H1 (cell line): ENCODE measurements around the gene CIAO2A. TPM values are rescaled to one million over a fixed set of nuclear protein-coding genes. Genes with fewer than 3 reads are reported as not detected.

Experiments used
- BACH1 ChIP-seq: IDR thresholded peaks from 2 replicates; pipeline ENCODE4 v1.6.1; 2012; ENCODE audit warnings: low read length, improper control_type of control experiment
- BCL11A ChIP-seq, 2 experiments: IDR thresholded peaks; one replicate each; pipeline ENCODE4 v1.6.1; 2011; ENCODE audit warnings: low read depth in 2 of 2, low read length in 2 of 2, mild to moderate bottlenecking in 2 of 2
- CTBP2 ChIP-seq: IDR thresholded peaks from 2 replicates; pipeline ENCODE4 v1.7.0; 2011; ENCODE audit warnings: borderline replicate concordance, mild to moderate bottlenecking, moderate library complexity, mixed read lengths, low read length; ENCODE audit not compliant: insufficient read depth, insufficient read length
- E2F6 ChIP-seq: IDR thresholded peaks from 2 replicates; pipeline ENCODE4 v1.6.1; 2012; ENCODE audit warnings: inconsistent platforms
- GTF2F1 ChIP-seq: IDR thresholded peaks from 2 replicates; pipeline ENCODE4 v1.6.1; 2012; ENCODE audit warnings: low read depth, low read length, improper control_type of control experiment, borderline replicate concordance
- KDM4A ChIP-seq: IDR thresholded peaks from one replicate; pipeline ENCODE4 v1.7.1; 2012; ENCODE audit warnings: low read depth, mild to moderate bottlenecking, moderate library complexity, low read length, inconsistent platforms; ENCODE audit not compliant: severe bottlenecking
- KDM5A ChIP-seq: fragments of 200-600 bp; IDR thresholded peaks from 2 replicates; pipeline ENCODE4 v1.7.1; 2012; ENCODE audit warnings: mild to moderate bottlenecking, low read length, inconsistent platforms, mixed read lengths
- NANOG ChIP-seq: IDR thresholded peaks from 2 replicates; pipeline ENCODE4 v1.6.1; 2011; ENCODE audit warnings: low read length, low read depth, mild to moderate bottlenecking, inconsistent platforms; ENCODE audit not compliant: insufficient read depth, poor library complexity, severe bottlenecking
- NRF1 ChIP-seq: IDR thresholded peaks from 2 replicates; pipeline ENCODE4 v1.6.1; 2011; ENCODE audit warnings: mild to moderate bottlenecking, low read depth, low read length, improper control_type of control experiment
- POU5F1 ChIP-seq: IDR thresholded peaks from 2 replicates; pipeline ENCODE4 v1.6.1; 2011; ENCODE audit warnings: low read depth, mild to moderate bottlenecking, low read length, moderate library complexity
- RNF2 ChIP-seq: fragments of 200-900, 300-1000 bp; sonication (generic); IDR thresholded peaks from 2 replicates; pipeline ENCODE4 v1.7.1; 2016; ENCODE audit warnings: borderline replicate concordance, low read depth, mild to moderate bottlenecking, antibody characterized with exemption, low read length; ENCODE audit not compliant: poor library complexity, severe bottlenecking; ENCODE audit errors: missing control alignments
- SIN3A ChIP-seq, 2 experiments: IDR thresholded peaks in 1 of 2; conservative IDR thresholded peaks in 1 of 2; 2 replicates each; pipeline ENCODE4 v1.6.1; 2011 to 2012; ENCODE audit warnings: low read length in 2 of 2, improper control_type of control experiment in 1 of 2, low read depth in 1 of 2, mild to moderate bottlenecking in 1 of 2
- SP1 ChIP-seq: IDR thresholded peaks from 2 replicates; pipeline ENCODE4 v1.6.1; 2011; ENCODE audit warnings: low read depth, low read length
- TAF7 ChIP-seq: optimal IDR thresholded peaks from 2 replicates; pipeline ENCODE3; 2011; ENCODE audit warnings: low read depth, mild to moderate bottlenecking, inconsistent platforms, low read length, moderate library complexity, borderline replicate concordance
- TBP ChIP-seq: IDR thresholded peaks from 2 replicates; pipeline ENCODE4 v1.6.1; 2011; ENCODE audit warnings: low read depth, low read length, improper control_type of control experiment
- TCF12 ChIP-seq: IDR thresholded peaks from 2 replicates; pipeline ENCODE4 v1.6.1; 2011; ENCODE audit warnings: low read depth, mild to moderate bottlenecking, low read length
- YY1 ChIP-seq: IDR thresholded peaks from 2 replicates; pipeline ENCODE4 v1.6.1; 2011; ENCODE audit warnings: low read depth, mild to moderate bottlenecking, low read length
- ZNF274 ChIP-seq: IDR thresholded peaks from 2 replicates; pipeline ENCODE4 v1.7.0; 2012; ENCODE audit warnings: low read length, borderline replicate concordance; ENCODE audit errors: extremely low read depth
- polyA plus RNA-seq, 7 experiments: library from polyadenylated mRNA; depleted of rRNA in 3 of 7; stranded (reverse) in 5 of 7; unstranded in 2 of 7; fragments of >200 nt in 5 of 7; fragments of 200-250 nt in 2 of 7; gene quantifications; 1 replicate in 5 of 7; 2 replicates in 1 of 7; 4 replicates in 1 of 7; pipeline versions ENCODE4 v1.2.1 to v1.2.3, GENCODE V29; 2011 to 2013; ENCODE audit warnings: missing spikeins in 2 of 7, mixed read lengths in 2 of 7
- total RNA-seq: library from RNA; stranded (reverse); fragmentation: NEBNext Ultra II Directional; extraction: Animal tissue kit (Norgen Biotek cat#: 25700); gene quantifications from 2 replicates; pipeline ENCODE4 v1.2.1, GENCODE V29; 2021
- TF ChIP-seq, protein P1 (sequence below): IDR thresholded peaks from 2 replicates; pipeline ENCODE4 v1.6.1; 2012; ENCODE audit warnings: low read length, inconsistent platforms
- TF ChIP-seq, protein P2 (sequence below): IDR thresholded peaks from 2 replicates; pipeline ENCODE4 v1.6.1; 2011; ENCODE audit warnings: low read depth, mild to moderate bottlenecking, low read length; ENCODE audit not compliant: insufficient read depth

The CIAO2A gene
- total and polyA plus RNA-seq, 2 of the 8 experiments (the other 6 are each of a cell fraction or from before 2014, with no cell fraction given), result 76.4 to 86.5 TPM

DNA sequence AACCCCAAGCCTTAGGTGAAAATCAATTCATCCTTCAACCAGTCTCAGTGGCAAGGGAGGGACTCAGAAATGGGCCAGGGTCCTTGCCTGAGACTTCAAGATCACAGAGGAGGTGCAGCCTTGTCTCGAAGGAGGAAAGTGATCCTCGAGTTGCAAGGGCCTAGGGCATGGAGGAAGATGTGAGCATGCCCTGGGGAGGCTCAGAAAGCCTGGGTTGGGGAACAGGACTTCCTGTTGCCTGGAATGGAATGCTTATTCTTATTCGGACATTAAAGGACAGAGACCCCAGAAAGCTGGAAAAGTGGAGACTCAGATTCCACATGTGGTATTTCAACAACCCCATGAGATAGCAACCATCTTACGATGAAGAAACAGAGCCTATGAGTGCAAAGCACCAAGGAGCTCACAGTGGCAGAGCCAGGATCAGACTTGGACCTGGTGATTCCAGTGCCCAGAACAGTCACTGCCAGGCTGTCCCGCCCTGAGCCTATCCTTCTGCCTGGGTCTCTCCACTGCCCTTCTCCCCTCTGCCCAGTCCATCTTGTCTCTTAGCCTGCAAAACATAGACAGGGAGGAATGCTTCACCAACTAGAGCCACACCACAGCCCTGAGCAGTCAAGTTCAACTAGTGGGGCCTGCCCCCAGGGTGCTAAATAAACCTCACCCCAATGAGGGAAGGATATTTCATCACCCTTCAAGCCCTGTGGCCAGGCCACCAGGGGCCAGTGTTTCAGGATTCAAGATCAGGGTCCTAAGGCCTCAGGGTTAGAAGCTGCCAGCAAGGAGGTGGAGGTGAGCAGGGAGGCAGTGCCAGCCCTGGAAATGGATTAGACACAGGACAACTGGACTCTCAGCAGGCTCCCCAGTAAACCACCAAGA lies 69.2 kb downstream of the CIAO2A start (continued):
- TF ChIP-seq, protein P1, sequence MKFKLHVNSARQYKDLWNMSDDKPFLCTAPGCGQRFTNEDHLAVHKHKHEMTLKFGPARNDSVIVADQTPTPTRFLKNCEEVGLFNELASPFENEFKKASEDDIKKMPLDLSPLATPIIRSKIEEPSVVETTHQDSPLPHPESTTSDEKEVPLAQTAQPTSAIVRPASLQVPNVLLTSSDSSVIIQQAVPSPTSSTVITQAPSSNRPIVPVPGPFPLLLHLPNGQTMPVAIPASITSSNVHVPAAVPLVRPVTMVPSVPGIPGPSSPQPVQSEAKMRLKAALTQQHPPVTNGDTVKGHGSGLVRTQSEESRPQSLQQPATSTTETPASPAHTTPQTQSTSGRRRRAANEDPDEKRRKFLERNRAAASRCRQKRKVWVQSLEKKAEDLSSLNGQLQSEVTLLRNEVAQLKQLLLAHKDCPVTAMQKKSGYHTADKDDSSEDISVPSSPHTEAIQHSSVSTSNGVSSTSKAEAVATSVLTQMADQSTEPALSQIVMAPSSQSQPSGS, result no peak
- no peak for TF ChIP-seq RNF2
- no peak for TF ChIP-seq YY1
- no peak for TF ChIP-seq SP1
- TF ChIP-seq CTBP2, result no peak
- no peak for TF ChIP-seq BACH1
- TF ChIP-seq NANOG, result no peak
- peak; percentile 62; the same call in 1 of the 2 replicates for TF ChIP-seq E2F6
- TF ChIP-seq SIN3A (conservative IDR thresholded peaks at IDR 0.05 in 1 of 2, IDR thresholded peaks at IDR 0.05 in 1 of 2; ENCODE audit: low read depth in 1 of 2, low read length in 2 of 2), result no peak
- TF ChIP-seq TCF12, result no peak
- TF ChIP-seq KDM5A, result no peak
- TF ChIP-seq NRF1, result no peak
- TF ChIP-seq TBP, result no peak
- no peak for TF ChIP-seq BCL11A (IDR thresholded peaks at IDR 0.05; ENCODE audit: low read depth in 2 of 2, low read length in 2 of 2)
- TF ChIP-seq TAF7, result no peak
- no peak for TF ChIP-seq POU5F1
- TF ChIP-seq KDM4A, result no peak
- TF ChIP-seq, protein P2, sequence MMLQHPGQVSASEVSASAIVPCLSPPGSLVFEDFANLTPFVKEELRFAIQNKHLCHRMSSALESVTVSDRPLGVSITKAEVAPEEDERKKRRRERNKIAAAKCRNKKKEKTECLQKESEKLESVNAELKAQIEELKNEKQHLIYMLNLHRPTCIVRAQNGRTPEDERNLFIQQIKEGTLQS, result peak; percentile 46; the same call in 1 of the 2 replicates
- TF ChIP-seq GTF2F1, result no peak
- TF ChIP-seq ZNF274, result no peak
